Naive thymus-derived CD4-positive, alpha-beta T cell (primary cell): Measurements from ENCODE around the gene ROBO1. TPM values are rescaled to one million over a fixed set of nuclear protein-coding genes. Genes with fewer than 3 reads are reported as not detected.

Experiments used
- ATAC-seq: fragments of 150-1000 bp; cut with Tn5 transposase; 2 replicates; pipeline ENCODE4 v1.10.0; 2021; ENCODE audit warnings: mild to moderate bottlenecking, moderate library complexity
- CTCF ChIA-PET: fragments of 350-600 bp; sonication (Branson Sonifier 250); formaldehyde crosslinking; loops from one replicate; lab custom pipeline; 2021; ENCODE audit warnings: antibody characterized with exemption; lab: Charles Lee
- POLR2A ChIA-PET: fragments of 350-600 bp; sonication (Branson Sonifier 250); formaldehyde crosslinking; loops from one replicate; lab custom pipeline; 2021; ENCODE audit warnings: antibody characterized with exemption, inconsistent platforms; lab: Charles Lee
- DNase-seq, 9 donors: peaks; one replicate each; pipeline versions ENCODE4 v3.0.0 to v3.0.0-alpha.2; 2020 to 2022; ENCODE audit warnings: mixed read lengths in 1 of 9
- H3K27ac ChIP-seq: one replicate; pipeline ENCODE4 v1.7.0; 2013; ENCODE audit warnings: mild to moderate bottlenecking, low read depth, low read length, moderate library complexity
- H3K27me3 ChIP-seq, 2 donors: one replicate each; pipeline ENCODE4 v1.7.0; 2013; ENCODE audit warnings: low read length in 2 of 2, mild to moderate bottlenecking in 2 of 2, moderate library complexity in 2 of 2; ENCODE audit not compliant: control insufficient read depth in 2 of 2, insufficient read depth in 2 of 2
- H3K36me3 ChIP-seq, 3 experiments: 1 replicate in 2 of 3; 2 replicates in 1 of 3; pipeline ENCODE4 v1.7.0; 2013; ENCODE audit warnings: low read length in 3 of 3, mild to moderate bottlenecking in 3 of 3, moderate library complexity in 1 of 3; ENCODE audit not compliant: insufficient read depth in 3 of 3, control insufficient read depth in 2 of 3
- H3K4me1 ChIP-seq, 2 donors: one replicate each; pipeline ENCODE4 v1.7.0; 2013; ENCODE audit warnings: low read length in 2 of 2, mild to moderate bottlenecking in 2 of 2, moderate library complexity in 1 of 2; ENCODE audit not compliant: control insufficient read depth in 2 of 2, insufficient read depth in 2 of 2
- H3K4me3 ChIP-seq: 2 replicates; pipeline ENCODE4 v1.7.0; 2013; ENCODE audit warnings: mild to moderate bottlenecking, low read length
- H3K9me3 ChIP-seq, 3 experiments: 1 replicate in 2 of 3; 2 replicates in 1 of 3; pipeline ENCODE4 v1.7.0; 2013; ENCODE audit warnings: low read length in 3 of 3; ENCODE audit not compliant: control insufficient read depth in 2 of 3
- H3K27ac Mint-ChIP-seq, 9 donors: one replicate each; pipeline ENCODE4 v1.8.0; 2020 to 2022; ENCODE audit warnings: mixed read lengths in 9 of 9, mild to moderate bottlenecking in 8 of 9, moderate library complexity in 5 of 9, inconsistent platforms in 2 of 9
- H3K27me3 Mint-ChIP-seq, 5 donors: one replicate each; pipeline ENCODE4 v1.8.0; 2021 to 2022; ENCODE audit warnings: mixed read lengths in 5 of 5, mild to moderate bottlenecking in 1 of 5
- H3K36me3 Mint-ChIP-seq, 5 donors: one replicate each; pipeline ENCODE4 v1.8.0; 2020 to 2022; ENCODE audit warnings: mixed read lengths in 5 of 5, mild to moderate bottlenecking in 3 of 5, inconsistent platforms in 1 of 5
- H3K4me1 Mint-ChIP-seq, 7 donors: one replicate each; pipeline ENCODE4 v1.8.0; 2020 to 2022; ENCODE audit warnings: mixed read lengths in 7 of 7, mild to moderate bottlenecking in 3 of 7, inconsistent platforms in 1 of 7
- H3K4me3 Mint-ChIP-seq, 10 donors: one replicate each; pipeline ENCODE4 v1.8.0; 2020 to 2022; ENCODE audit warnings: mild to moderate bottlenecking in 10 of 10, mixed read lengths in 10 of 10, moderate library complexity in 6 of 10, inconsistent platforms in 2 of 10
- H3K9me3 Mint-ChIP-seq, 11 donors: one replicate each; pipeline ENCODE4 v1.8.0; 2020 to 2022; ENCODE audit warnings: mixed read lengths in 11 of 11, mild to moderate bottlenecking in 4 of 11, inconsistent platforms in 1 of 11, moderate library complexity in 1 of 11
- intact Hi-C, 2 donors: fragments of 100-400 bp; cut with micrococcal nuclease; formaldehyde crosslinking; loops; one replicate each; pipeline ENCODE4 v1.15.1; 2023
- polyA plus RNA-seq, 2 donors: library from polyadenylated mRNA; unstranded; fragments of 300-500 nt; fragmentation: Illumina TruSeq; gene quantifications; one replicate each; pipeline ENCODE4 v1.2.3, GENCODE V29; 2021
- total RNA-seq, 6 experiments: library from RNA in 5 of 6; stranded (reverse) in 5 of 6; gene quantifications; 1 replicate in 5 of 6; 2 replicates in 1 of 6; pipeline ENCODE4 v1.2.3 and lab custom pipeline; 2021 to 2026

Gene ROBO1
- total and polyA plus RNA-seq, 7 experiments from 2014 or later, result 0.08 to 0.59 (median 0.26) TPM; not detected in 2

DNA sequence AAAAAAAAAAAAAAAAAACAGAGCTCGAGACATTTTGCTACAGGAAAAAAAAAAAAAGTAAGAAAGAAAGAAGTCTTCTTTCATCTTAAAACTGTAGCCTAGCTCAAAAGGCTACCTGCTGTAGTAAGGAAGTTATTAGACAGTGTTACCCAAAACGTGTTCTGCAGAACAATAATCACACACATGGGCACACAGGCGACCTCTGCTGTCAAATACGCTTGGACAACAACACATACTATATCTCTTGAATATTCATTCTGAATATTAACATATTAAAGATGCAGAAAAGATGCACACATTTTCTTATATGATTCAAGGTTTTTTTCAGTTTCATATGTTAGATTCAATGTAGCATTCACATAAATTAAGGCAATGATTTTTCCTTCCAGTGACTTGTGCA lies 215.8 kb downstream of the ROBO1 start:
- Histone ChIP-seq H3K9me3 (no peaks in the 10 kb centered on the region), H3K27ac (no peak overlapping the region), H3K27me3 (no peaks in the 10 kb centered on the region), H3K4me1 (no peaks in the 10 kb centered on the region), H3K4me3 (no peak overlapping the region), H3K36me3 (no peaks in the 10 kb centered on the region)
- intact Hi-C loops, result no loop called here
- Mint-ChIP-seq H3K4me3 (no peak overlapping the region), H3K9me3 (peaks cover 0 to 9% (median 0%) of the 10 kb centered on the region in 11 donors), H3K27ac (no peak overlapping the region), H3K27me3 (no peaks in the 10 kb centered on the region), H3K36me3 (no peaks in the 10 kb centered on the region), H3K4me1 (no peaks in the 10 kb centered on the region)
- ATAC-seq (no peak), DNase-seq (no peak)
- ChIA-PET CTCF (no interaction called here), POLR2A (no interaction called here)

DNA sequence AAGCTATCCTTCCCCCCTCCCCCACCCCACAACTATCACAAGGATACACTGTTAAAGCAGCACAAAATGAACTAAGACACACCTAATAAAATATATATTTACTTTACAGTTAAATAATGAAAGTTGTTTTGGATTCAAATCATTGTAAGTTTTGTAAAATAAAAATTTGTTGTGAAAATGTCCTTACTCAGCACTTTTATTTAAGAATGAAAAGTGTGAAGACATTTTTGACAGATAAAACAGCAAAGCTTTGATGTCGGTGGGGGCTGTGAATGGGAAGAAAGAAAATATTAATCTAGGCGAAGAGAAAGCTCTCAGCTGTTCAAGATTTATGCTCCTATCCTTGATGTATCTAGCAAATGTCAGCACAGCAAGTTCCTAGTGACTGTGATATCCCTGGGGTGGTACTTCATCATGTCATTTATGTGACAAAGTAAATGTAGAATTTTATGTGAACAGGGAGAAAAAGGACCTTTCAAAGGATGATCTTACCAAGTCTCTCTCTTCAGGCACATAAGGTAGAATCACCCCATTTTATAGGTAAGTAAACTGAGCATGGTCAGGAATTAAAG lies 216.4 kb downstream of the ROBO1 start:
- Histone ChIP-seq H3K9me3 (no peaks in the 10 kb centered on the region), H3K4me3 (no peak overlapping the region), H3K27me3 (no peaks in the 10 kb centered on the region), H3K4me1 (no peaks in the 10 kb centered on the region), H3K36me3 (no peaks in the 10 kb centered on the region), H3K27ac (no peak overlapping the region)
- Mint-ChIP-seq H3K9me3 (peaks cover 0 to 9% (median 0%) of the 10 kb centered on the region in 11 donors), H3K27me3 (no peaks in the 10 kb centered on the region), H3K4me1 (no peaks in the 10 kb centered on the region), H3K27ac (no peak overlapping the region), H3K36me3 (no peaks in the 10 kb centered on the region), H3K4me3 (no peak overlapping the region)
- POLR2A ChIA-PET, result no interaction called here
- ATAC-seq (no peak), DNase-seq (no peak)
- intact Hi-C loops, result no loop called here
- CTCF ChIA-PET, result no interaction called here

DNA sequence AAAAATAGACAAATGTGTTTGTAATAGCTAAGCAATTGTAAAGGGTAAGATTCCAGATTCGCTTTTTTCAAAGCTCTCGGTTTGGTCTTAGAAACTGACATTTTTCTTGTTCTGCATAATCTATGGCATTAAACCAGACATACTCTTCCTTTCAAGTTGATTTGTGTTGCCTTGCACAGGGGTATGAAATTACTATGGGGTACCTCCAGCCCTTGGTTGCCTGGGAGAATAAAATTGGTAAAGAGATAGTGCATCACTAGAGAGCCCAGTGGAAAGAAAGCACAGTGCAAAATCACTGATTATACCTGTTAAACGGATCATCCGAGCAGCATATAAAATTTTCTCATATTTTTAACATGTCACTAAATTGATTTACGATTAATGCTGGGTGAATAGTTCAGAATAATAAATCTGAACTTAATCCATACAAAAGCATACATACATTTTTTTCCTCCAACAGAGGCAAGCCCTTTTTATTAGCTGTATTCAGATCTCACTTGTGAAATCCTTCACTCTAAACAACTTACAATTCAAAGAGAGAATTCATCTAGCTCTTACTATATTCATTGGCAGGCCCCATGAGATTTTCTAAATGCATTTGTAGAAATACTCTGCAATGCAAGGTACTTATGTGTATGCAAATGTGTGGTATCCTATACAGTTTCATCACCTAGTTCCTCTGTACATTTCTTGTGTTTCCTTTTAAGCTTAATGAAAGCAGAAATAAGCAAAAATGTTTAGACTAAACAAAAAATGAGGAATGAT lies 224.4 kb downstream of the ROBO1 start:
- H3K36me3 Mint-ChIP-seq, result no peaks in the 10 kb centered on the region
- ChIA-PET POLR2A (no interaction called here), CTCF (no interaction called here)
- H3K4me3 ChIP-seq, result no peak overlapping the region
- ATAC-seq, result no peak
- H3K9me3 Mint-ChIP-seq, result peaks cover 0 to 4% (median 0%) of the 10 kb centered on the region in 11 donors
- no peaks in the 10 kb centered on the region for H3K9me3 ChIP-seq
- no peak for DNase-seq
- no peak overlapping the region for H3K4me3 Mint-ChIP-seq
- intact Hi-C loops, result no loop called here
- no peaks in the 10 kb centered on the region for H3K36me3 ChIP-seq
- no peaks in the 10 kb centered on the region for H3K4me1 Mint-ChIP-seq
- H3K27me3 ChIP-seq, result no peaks in the 10 kb centered on the region
- no peak overlapping the region for H3K27ac ChIP-seq
- H3K27me3 Mint-ChIP-seq, result no peaks in the 10 kb centered on the region
- no peak overlapping the region for H3K27ac Mint-ChIP-seq
- H3K4me1 ChIP-seq, result no peaks in the 10 kb centered on the region

DNA sequence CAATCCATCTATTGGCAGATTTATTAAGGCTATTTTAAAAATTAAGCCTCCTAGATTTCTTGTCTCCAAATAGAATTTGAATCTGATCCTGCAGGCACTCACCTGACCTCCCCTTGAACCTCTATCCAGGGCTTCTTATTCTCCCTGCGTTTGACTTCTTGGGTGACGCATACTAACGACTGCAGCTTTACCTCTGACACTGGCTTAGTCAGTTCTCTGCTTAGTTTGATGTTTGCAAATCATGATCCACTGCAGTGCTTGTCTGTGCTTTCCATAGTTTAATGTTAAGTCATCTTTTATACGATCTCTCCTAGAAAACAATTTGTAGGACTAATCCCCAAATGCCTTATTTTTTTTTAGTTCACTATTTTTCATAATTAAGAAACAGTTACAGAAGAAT lies 233.1 kb downstream of the ROBO1 start:
- Mint-ChIP-seq H3K27me3 (no peaks in the 10 kb centered on the region), H3K27ac (no peak overlapping the region), H3K36me3 (no peaks in the 10 kb centered on the region), H3K4me1 (no peaks in the 10 kb centered on the region), H3K4me3 (no peak overlapping the region), H3K9me3 (peaks cover 0 to 29% (median 6%) of the 10 kb centered on the region in 11 donors)
- Histone ChIP-seq H3K27ac (no peak overlapping the region), H3K4me3 (no peak overlapping the region), H3K27me3 (no peaks in the 10 kb centered on the region), H3K4me1 (no peaks in the 10 kb centered on the region), H3K9me3 (no peaks in the 10 kb centered on the region), H3K36me3 (no peaks in the 10 kb centered on the region)
- DNase-seq (no peak), ATAC-seq (no peak)
- ChIA-PET CTCF (no interaction called here), POLR2A (no interaction called here)
- intact Hi-C loops, result no loop called here

DNA sequence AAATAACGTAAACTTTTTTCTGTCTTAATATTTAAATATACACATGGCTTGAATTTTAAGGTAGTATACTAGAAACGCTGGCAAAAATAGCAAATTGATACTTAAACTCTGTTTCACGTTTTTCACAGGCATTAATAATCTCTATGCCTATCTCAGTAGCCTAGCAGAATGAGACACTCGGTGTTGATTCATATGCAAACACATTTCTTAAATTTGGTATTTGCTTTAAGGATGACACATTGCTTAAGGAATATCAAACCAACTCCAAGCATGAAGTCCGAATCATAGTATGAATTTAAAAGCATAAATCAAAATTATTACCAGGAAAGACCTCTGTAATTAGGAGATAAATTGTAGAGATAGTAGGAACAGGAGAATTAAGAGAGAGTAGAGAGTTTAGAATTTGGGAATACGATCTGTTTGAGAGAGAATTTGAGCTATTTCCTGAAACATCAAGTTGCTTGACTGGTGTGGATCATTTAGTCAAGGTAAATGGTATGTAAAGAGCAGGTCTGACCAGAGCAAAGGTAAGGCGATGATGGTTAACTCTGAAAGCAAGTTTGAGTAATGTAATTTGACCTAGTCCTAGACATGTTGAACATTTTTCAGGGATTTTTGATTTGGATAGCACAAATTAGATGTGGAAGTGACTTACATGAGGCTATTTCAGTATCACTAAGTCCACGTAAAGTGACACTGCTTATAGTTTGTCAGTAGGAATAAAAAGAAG lies 236.1 kb downstream of the ROBO1 start:
- H3K27me3 ChIP-seq, result no peaks in the 10 kb centered on the region
- no peak overlapping the region for H3K4me3 Mint-ChIP-seq
- no peaks in the 10 kb centered on the region for H3K27me3 Mint-ChIP-seq
- no peaks in the 10 kb centered on the region for H3K9me3 ChIP-seq
- no peaks in the 10 kb centered on the region for H3K36me3 Mint-ChIP-seq
- H3K4me1 ChIP-seq, result no peaks in the 10 kb centered on the region
- H3K27ac Mint-ChIP-seq, result no peak overlapping the region
- H3K36me3 ChIP-seq, result no peaks in the 10 kb centered on the region
- no peak overlapping the region for H3K27ac ChIP-seq
- ChIA-PET POLR2A (no interaction called here), CTCF (no interaction called here)
- intact Hi-C loops, result no loop called here
- H3K4me1 Mint-ChIP-seq, result no peaks in the 10 kb centered on the region
- no peak for DNase-seq
- ATAC-seq, result no peak
- no peak overlapping the region for H3K4me3 ChIP-seq
- H3K9me3 Mint-ChIP-seq, result peaks cover 0 to 28% (median 5%) of the 10 kb centered on the region in 11 donors

DNA sequence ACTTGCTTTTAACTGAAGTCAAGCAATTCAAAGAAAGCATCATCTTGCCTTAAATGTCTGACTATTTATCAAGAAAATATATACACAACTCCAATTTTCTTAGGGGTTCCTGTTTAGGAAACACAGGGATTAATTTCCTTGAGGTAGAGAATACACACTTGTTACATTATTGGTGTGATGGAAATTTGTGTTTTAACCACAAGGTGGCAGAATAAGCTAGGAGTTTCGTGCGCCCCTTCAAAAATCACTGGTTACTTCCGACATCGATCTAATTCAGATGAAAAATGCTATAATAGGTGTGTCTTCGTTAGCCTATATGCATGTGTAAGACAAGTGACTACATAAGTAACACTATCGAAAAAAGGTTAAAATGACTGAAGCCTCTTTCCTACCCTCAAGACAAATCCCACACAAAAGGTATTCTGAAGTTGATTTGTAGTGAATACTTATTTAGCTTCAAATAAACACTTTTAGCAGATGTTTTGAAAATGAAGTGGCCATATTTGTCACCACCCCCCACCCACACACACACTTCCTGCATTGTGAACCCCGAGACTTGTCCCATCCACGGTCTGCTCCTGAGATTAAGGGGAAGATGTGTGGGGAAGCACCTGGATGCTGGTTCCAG lies 246.5 kb downstream of the ROBO1 start:
- H3K27ac Mint-ChIP-seq, result no peak overlapping the region

More for the DNA sequence above, 246.5 kb downstream of the ROBO1 start:
- Histone ChIP-seq H3K36me3 (no peaks in the 10 kb centered on the region), H3K4me1 (no peaks in the 10 kb centered on the region), H3K9me3 (no peaks in the 10 kb centered on the region), H3K27ac (no peak overlapping the region), H3K27me3 (no peaks in the 10 kb centered on the region), H3K4me3 (no peak overlapping the region)
- intact Hi-C loops, result no loop called here
- Mint-ChIP-seq H3K9me3 (peaks cover 0 to 5% (median 0%) of the 10 kb centered on the region in 11 donors), H3K4me3 (no peak overlapping the region), H3K36me3 (no peaks in the 10 kb centered on the region), H3K27me3 (no peaks in the 10 kb centered on the region), H3K4me1 (peaks cover 0 to under 1% (median 0%) of the 10 kb centered on the region in 7 donors)
- ATAC-seq, result no peak
- CTCF ChIA-PET, result no interaction called here
- POLR2A ChIA-PET, result no interaction called here
- DNase-seq, result no peak
